ENCODE data around the gene GDE1. TPM values are rescaled to one million over a fixed set of nuclear protein-coding genes. Genes with fewer than 3 reads are reported as not detected.

The GDE1 gene
- total RNA-seq, 2 donors from 2014 or later: 49.9 to 56.5 TPM

- H3K27ac Mint-ChIP-seq: peak overlapping the region; percentile 89
These were observed 37.5 kb upstream of the GDE1 start for GRCh38 chr16:19559242-19559910.

GRCh38 chr16:19555938-19556771 lies 34.3 kb upstream of the GDE1 start:
- Histone ChIP-seq H3K9ac (ENCODE audit: extremely low read depth, low read length, poor library complexity, severe bottlenecking) (peak overlapping the region; percentile 97), H3K27me3 (ENCODE audit: control insufficient read depth, insufficient read depth, low read length, poor library complexity, severe bottlenecking) (no peaks in the 10 kb centered on the region), H3K9me3 (ENCODE audit: control insufficient read depth, low read length) (no peaks in the 10 kb centered on the region), H3K27ac (ENCODE audit: low read depth, low read length) (peak overlapping the region; percentile 89), H3K4me1 (ENCODE audit: control insufficient read depth, insufficient read depth, low read length) (no peaks in the 10 kb centered on the region), H3K4me3 (ENCODE audit: low read length) (peak overlapping the region; percentile 97), H3K36me3 (ENCODE audit: control insufficient read depth, insufficient read depth, low read length) (peaks cover 28% of the 10 kb centered on the region)
- peaks cover 24% of the 10 kb centered on the region for H3K36me3 Mint-ChIP-seq (ENCODE audit: low read depth)
- peak; percentile 96 for DNase-seq
- no peaks in the 10 kb centered on the region for H3K9me3 Mint-ChIP-seq
- peak overlapping the region; percentile 93 for H3K4me3 Mint-ChIP-seq
- TF ChIP-seq CTCF (conservative IDR thresholded peaks at IDR 0.05): peak; percentile 63
- no peaks in the 10 kb centered on the region for H3K27me3 Mint-ChIP-seq (ENCODE audit: insufficient read depth)
- 11 to 12% methylated on average over 11 to 19 of the region's 19 CpGs for WGBS, 2 experiments (ENCODE audit: insufficient coverage in 1 of 2, insufficient read length in 1 of 2)
- H3K4me1 Mint-ChIP-seq: peaks cover 5% of the 10 kb centered on the region
- H3K27ac Mint-ChIP-seq: peak overlapping the region; percentile 96

More at GRCh38 chr16:19559242-19559910, 37.5 kb upstream of the GDE1 start:
- Histone ChIP-seq H3K9me3 (ENCODE audit: control insufficient read depth, low read length) (peaks cover 18% of the 10 kb centered on the region), H3K27ac (ENCODE audit: low read depth, low read length) (no peak overlapping the region), H3K4me1 (ENCODE audit: control insufficient read depth, insufficient read depth, low read length) (no peaks in the 10 kb centered on the region), H3K36me3 (ENCODE audit: control insufficient read depth, insufficient read depth, low read length) (no peaks in the 10 kb centered on the region), H3K4me3 (ENCODE audit: low read length) (no peak overlapping the region), H3K27me3 (ENCODE audit: control insufficient read depth, insufficient read depth, low read length, poor library complexity, severe bottlenecking) (no peaks in the 10 kb centered on the region), H3K9ac (ENCODE audit: extremely low read depth, low read length, poor library complexity, severe bottlenecking) (no peak overlapping the region)
- Mint-ChIP-seq H3K27me3 (ENCODE audit: insufficient read depth) (no peaks in the 10 kb centered on the region), H3K36me3 (ENCODE audit: low read depth) (peaks cover 25% of the 10 kb centered on the region), H3K4me1 (peaks cover 5% of the 10 kb centered on the region), H3K4me3 (no peak overlapping the region), H3K9me3 (peaks cover 18% of the 10 kb centered on the region)
- TF ChIP-seq CTCF (conservative IDR thresholded peaks at IDR 0.05): peak; percentile 92
- 86 to 97% methylated on average over 9 to 10 of the region's 10 CpGs for WGBS, 2 experiments (ENCODE audit: insufficient coverage in 1 of 2, insufficient read length in 1 of 2)
- DNase-seq: peak; percentile 58

- Histone ChIP-seq H3K27ac (ENCODE audit: low read depth, low read length) (peak within 1 kb of the TSS; percentile 91), H3K27me3 (ENCODE audit: control insufficient read depth, insufficient read depth, low read length, poor library complexity, severe bottlenecking) (no peaks in the 10 kb centered on the region), H3K4me3 (ENCODE audit: low read length) (peak within 1 kb of the TSS; percentile 97), H3K9ac (ENCODE audit: extremely low read depth, low read length, poor library complexity, severe bottlenecking) (peak within 1 kb of the TSS; percentile 97), H3K4me1 (ENCODE audit: control insufficient read depth, insufficient read depth, low read length) (no peaks in the 10 kb centered on the region), H3K9me3 (ENCODE audit: control insufficient read depth, low read length) (no peaks in the 10 kb centered on the region), H3K36me3 (ENCODE audit: control insufficient read depth, insufficient read depth, low read length) (peaks cover 35% of the 10 kb centered on the region)
- Mint-ChIP-seq H3K27me3 (ENCODE audit: insufficient read depth) (no peaks in the 10 kb centered on the region), H3K9me3 (no peaks in the 10 kb centered on the region), H3K4me1 (peaks cover 5% of the 10 kb centered on the region), H3K36me3 (ENCODE audit: low read depth) (peaks cover 23% of the 10 kb centered on the region), H3K27ac (peak within 1 kb of the TSS; percentile 96), H3K4me3 (peak within 1 kb of the TSS; percentile 93)
- WGBS, 2 experiments (ENCODE audit: insufficient coverage in 1 of 2, insufficient read length in 1 of 2): 0 to 1% methylated on average over 22 to 53 of the region's 53 CpGs
- TF ChIP-seq CTCF (conservative IDR thresholded peaks at IDR 0.05): peak; percentile 83
- peak; percentile 99 for DNase-seq
These were observed 33.5 kb upstream of the GDE1 start, which contains the start of gene VPS35L for GRCh38 chr16:19555186-19555937. Gene VPS35L, plus strand, starts transcription at chr16:19555703. Its CDS starts 27 bp downstream, at chr16:19555730.
